AG04449 (cell line): ENCODE measurements around the gene RHOC.
A peak's percentile ranks its signal among the peaks of the same experiment; 100 is the strongest.

Source experiments
- CTCF ChIA-PET: fragments of 350-600 bp; formaldehyde crosslinking; extraction: SDS; loops from one replicate; lab custom pipeline; 2021; ENCODE audit warnings: antibody characterized with exemption; lab: Yijun Ruan, JAX
- POLR2A ChIA-PET: fragments of 400-600, 350-600 bp; formaldehyde crosslinking; extraction: SDS; loops from one replicate; lab custom pipeline; 2020; ENCODE audit warnings: antibody characterized with exemption, inconsistent platforms; lab: Yijun Ruan, JAX
- DNase-seq: peaks from one replicate; pipeline ENCODE4 v3.0.0-alpha.2; 2010; ENCODE audit warnings: low read depth, low spot score
- H3K4me3 ChIP-seq: 2 replicates; pipeline ENCODE4 v1.5.1; 2011; ENCODE audit warnings: low read depth, mild to moderate bottlenecking, control low read depth, low read length
- TF ChIP-seq, protein P1 (sequence below): IDR thresholded peaks from one replicate; pipeline ENCODE4 v1.5.1; 2011; ENCODE audit warnings: mild to moderate bottlenecking, moderate library complexity, low read length, control low read depth, inconsistent platforms; ENCODE audit not compliant: insufficient read depth; ENCODE audit errors: missing control alignments

Gene RHOC

DNA sequence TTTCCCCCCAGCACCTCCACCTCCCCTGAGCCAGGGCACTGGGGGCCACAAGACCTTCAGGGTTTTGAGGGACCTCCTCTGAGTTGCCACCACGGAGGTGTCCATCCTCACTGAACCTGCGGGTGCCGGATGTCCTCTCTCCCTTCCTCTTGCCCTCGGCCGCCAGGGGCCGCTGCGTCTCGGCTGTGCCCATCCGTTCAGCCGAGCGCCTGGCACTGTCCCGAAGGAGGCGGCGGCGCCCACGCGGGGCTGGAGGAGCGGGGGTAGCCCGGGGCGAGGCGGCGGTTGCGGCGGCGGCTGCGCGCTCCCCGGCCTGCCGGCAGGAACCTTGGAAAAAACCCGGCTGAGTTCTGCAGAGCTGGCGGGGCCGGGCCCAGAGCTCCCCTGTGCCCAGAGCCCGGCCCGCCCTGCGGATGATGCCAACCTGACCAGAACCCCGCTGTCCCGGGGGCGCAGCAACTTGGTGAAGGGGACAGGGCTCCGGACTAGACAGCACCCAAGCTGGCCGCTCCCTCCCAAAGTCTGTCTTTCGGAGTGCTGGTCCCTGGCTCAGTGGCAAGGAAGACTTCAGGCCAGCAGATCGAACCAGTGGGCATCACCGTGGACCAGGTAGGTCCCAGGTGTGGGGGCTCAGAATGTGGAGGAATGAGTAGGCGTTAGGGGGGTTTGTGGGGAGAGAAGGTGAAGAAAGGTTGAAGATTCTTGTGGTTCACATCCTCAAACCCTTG lies 11.9 kb upstream of the RHOC start:
- ChIA-PET POLR2A (no interaction called here), CTCF (interaction anchor here (0.6 to 11.1 kb wide), 46 partner anchors 9 to 393 kb away, joined by 3 to 1029 read pairs (median 4); partner anchors contain the start of genes CAPZA1, LRIG2, RHOC and ST7L)
- no peak for DNase-seq
- TF ChIP-seq, protein P1, sequence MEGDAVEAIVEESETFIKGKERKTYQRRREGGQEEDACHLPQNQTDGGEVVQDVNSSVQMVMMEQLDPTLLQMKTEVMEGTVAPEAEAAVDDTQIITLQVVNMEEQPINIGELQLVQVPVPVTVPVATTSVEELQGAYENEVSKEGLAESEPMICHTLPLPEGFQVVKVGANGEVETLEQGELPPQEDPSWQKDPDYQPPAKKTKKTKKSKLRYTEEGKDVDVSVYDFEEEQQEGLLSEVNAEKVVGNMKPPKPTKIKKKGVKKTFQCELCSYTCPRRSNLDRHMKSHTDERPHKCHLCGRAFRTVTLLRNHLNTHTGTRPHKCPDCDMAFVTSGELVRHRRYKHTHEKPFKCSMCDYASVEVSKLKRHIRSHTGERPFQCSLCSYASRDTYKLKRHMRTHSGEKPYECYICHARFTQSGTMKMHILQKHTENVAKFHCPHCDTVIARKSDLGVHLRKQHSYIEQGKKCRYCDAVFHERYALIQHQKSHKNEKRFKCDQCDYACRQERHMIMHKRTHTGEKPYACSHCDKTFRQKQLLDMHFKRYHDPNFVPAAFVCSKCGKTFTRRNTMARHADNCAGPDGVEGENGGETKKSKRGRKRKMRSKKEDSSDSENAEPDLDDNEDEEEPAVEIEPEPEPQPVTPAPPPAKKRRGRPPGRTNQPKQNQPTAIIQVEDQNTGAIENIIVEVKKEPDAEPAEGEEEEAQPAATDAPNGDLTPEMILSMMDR: peak; percentile 99
- H3K4me3 ChIP-seq: peak overlapping the region; percentile 6; the same call in 1 of the 2 replicates

DNA sequence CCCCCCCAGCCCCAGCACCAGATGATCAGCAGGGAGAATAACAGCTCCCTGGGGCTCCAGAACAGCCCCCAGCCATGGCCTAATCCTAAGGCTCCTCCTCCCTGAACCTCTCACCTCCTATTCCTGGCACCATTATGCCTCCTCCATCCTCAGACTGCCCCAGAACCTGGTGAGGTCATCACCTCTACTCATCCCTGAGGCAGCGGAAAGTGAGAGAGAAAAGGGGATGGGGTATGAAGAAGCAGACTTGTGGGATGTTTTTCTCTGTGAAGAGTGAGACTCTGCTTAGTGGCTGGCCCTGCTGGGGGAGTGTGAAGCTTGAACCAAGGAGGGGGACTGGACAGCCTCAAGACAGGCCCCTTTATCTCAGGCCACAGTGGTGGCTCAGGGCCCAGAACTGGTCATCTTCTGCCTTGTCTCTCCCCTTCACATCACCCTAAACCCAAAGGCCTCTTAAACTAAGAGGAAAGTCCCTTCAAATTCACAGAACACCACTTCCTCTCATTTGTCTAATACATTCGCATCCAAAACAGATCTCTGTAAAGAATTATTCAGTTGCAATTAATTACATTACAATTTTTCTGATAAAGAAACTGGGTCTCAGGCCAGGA lies 10.4 kb upstream of the RHOC start:
- TF ChIP-seq, protein P1: no peak
- no peak for DNase-seq
- POLR2A ChIA-PET: no interaction called here
- CTCF ChIA-PET: interaction anchor here (0.8 to 11.1 kb wide), 38 partner anchors 10 to 1212 kb away, joined by 3 to 1029 read pairs (median 9); partner anchors contain the start of genes HIPK1, LRIG2, RHOC and SLC16A1
- no peak overlapping the region for H3K4me3 ChIP-seq

DNA sequence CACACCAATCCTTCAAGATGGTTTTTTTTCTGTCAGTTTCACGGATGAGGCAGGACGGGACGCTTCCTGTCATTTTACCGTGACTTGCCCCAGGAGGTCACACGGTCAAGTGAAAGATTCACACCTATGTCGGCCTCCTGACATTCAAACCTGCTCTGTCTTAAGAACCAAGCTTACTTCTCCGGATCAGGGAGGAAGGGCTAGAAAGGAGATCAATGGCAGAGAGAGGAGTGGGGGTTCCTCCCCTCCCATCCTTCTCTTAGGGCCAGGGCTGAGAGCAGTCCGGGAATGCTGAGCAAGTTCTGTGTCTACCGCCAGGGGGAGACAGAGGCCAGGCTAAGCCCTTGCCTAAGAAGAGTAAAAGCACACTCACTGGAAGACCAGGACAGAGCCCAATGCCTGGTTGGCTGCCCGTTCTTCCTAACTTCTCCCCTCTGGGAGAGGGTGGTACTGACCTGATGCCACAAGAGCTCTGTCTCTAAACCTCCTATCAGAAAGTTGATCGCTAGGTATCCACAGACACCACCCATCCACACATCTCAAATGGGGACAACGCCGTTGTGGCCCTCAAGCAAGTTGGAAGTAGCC lies 9.3 kb upstream of the RHOC start:
- TF ChIP-seq, protein P1: peak; percentile 93
- ChIA-PET POLR2A (interaction anchor here (1.0 to 1.3 kb wide), 2 partner anchors 88 to 238 kb away, joined by 3 read pairs; no protein-coding TSS in a partner anchor), CTCF (interaction anchor here (0.6 to 11.1 kb wide), 92 partner anchors 8 to 1247 kb away, joined by 3 to 1029 read pairs (median 5); partner anchors contain the start of genes HIPK1, LRIG2, MOV10 and RHOC)
- DNase-seq: peak; percentile 61
- peak overlapping the region; percentile 68 for H3K4me3 ChIP-seq

- H3K4me3 ChIP-seq: peak within 1 kb of the TSS; percentile 68
- no peak for DNase-seq
- TF ChIP-seq, protein P1: no peak
- ChIA-PET POLR2A (interaction anchor here (1.0 to 1.8 kb wide), 5 partner anchors 11 to 357 kb away, joined by 3 to 11 read pairs (median 3); partner anchors contain the start of gene LRIG2), CTCF (interaction anchor here (0.6 to 11.1 kb wide), 81 partner anchors 8 to 1248 kb away, joined by 3 to 1029 read pairs (median 5); partner anchors contain the start of genes HIPK1, LRIG2, MOV10 and RHOC)
Measured at GRCh38 chr1:112715264-112716053, 8.5 kb upstream of the RHOC start, which contains the start of gene PPM1J. Gene PPM1J (minus strand): TSS chr1:112715332. CDS start chr1:112715301, 31 bp downstream.

GRCh38 chr1:112714313-112715263 lies 7.7 kb upstream of the RHOC start:
- ChIA-PET CTCF (interaction anchor here (0.7 to 11.1 kb wide), 34 partner anchors 7 to 964 kb away, joined by 3 to 1029 read pairs (median 8); partner anchors contain the start of genes LRIG2 and MOV10), POLR2A (interaction anchor here (1.3 to 1.8 kb wide), 4 partner anchors 10 to 358 kb away, joined by 3 to 11 read pairs (median 3); partner anchors contain the start of gene LRIG2)
- peak overlapping the region; percentile 68 for H3K4me3 ChIP-seq
- TF ChIP-seq, protein P1: peak; percentile 6
- no peak for DNase-seq
